Cortex of kidney (tissue), 1 donor: Measurements from ENCODE around the gene DR1.
"Not testable (repeated sequence)": the region's sequence is repeated elsewhere in the genome, so short reads cannot be mapped to it uniquely, and the experiment has no call there.

Source experiments
- DNase-seq: peaks from one replicate; lab custom pipeline; 2025; lab: John Stamatoyannopoulos, UW

Gene DR1

GRCh38 chr1:93386268-93386667, 40.6 kb downstream of the DR1 start:
- DNase-seq, result not testable (repeated sequence)

DNA sequence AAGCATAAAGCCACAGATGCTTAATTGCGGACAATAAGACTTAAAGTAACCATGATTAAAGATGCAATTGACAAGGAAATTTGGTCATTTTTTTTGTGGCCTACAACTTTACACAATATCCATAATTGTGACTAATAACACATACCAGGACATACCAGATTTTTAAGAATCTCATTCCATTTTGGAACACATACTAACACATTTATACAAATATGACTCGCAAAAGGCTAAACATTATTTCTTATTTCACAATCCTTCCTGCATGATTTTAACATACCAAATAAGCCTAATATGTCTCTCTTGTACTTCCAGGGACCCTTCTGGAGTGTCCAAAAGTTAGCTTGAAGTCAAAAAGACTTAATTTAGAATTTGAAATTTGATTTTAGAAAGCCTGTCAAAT, 48.8 kb downstream of the DR1 start:
- no peak for DNase-seq

DNA sequence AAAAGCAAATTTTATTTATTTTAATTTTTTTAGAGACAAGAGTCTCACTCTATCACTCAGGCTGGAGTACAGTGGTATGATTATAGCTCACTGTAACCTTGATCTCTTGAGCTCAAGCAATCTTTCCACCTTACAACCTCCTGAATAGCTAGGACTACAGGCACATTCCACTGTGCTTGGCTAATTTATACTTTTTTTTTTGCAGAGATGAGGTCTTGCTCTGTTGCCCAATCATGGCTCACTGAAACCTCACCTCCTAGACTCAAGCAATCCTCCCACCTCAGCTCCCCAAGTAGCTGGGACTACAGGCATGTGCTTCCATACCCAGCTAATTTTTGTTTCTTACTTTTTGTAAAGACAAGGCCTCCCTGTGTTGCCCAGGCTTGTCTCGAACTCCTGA, 49.5 kb downstream of the DR1 start:
- no peak for DNase-seq

DNA sequence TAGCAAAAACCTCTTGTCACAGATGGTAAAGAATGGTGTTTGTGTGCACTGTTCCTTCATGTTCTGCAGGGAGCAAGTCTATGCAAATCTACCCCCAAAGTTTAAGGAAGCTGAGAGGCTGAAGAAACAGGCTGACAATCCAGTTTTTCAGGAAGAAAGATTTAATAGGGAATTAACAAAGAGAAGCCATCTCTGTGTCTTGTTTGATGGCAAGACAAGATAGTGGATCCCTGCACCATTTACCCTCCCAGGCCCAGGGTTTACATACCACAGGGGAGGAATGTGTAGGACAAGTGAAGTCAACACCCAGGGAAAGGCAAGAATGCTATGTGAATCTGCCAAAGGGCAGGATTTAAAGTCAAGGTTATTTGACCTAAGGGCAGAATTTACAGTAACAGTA, 54.1 kb downstream of the DR1 start:
- no peak for DNase-seq

DNA sequence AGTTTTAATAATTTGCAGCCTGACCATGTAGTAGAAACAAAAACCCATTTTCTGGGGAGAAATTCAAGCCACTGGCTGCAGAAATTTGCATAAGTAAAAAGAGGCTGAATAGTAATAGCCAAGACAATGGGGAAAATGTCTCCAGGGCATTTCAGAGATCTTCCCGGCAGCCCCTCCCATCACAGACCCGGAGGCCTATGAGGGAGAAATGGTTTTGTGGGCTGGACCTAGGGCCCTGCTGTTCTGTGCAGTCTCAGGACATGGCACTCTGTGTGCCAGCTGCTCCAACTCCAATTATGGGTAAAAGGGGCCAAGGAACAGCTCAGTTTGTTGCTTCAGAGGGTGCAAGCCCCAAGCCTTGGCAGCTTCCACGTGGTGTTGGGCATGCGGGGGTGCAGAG, 62.5 kb downstream of the DR1 start:
- DNase-seq, result no peak

- no peak for DNase-seq
Measured at GRCh38 chr1:93411000-93411399, 65.3 kb downstream of the DR1 start.

GRCh38 chr1:93414749-93415148, 69.0 kb downstream of the DR1 start:
- DNase-seq, result no peak

DNA sequence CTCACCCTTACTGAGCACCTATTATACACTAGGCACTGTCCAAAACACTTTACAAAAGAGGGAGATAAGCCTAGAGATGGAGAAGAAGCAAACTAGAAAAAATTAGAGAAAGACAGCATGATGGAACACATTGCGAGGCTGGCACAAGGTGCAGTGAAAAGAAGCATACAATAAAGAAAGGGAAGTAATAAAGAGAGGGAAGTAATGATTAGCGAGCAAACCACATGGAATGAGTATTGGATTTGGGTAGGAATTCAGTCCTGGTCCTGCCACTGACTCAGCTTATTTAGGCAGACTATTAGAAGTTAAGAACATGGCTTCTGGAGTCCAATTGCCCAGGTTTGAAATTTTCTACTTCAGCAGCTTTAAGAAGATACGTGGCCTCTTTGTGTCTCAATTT, 69.6 kb downstream of the DR1 start:
- no peak for DNase-seq

DNA sequence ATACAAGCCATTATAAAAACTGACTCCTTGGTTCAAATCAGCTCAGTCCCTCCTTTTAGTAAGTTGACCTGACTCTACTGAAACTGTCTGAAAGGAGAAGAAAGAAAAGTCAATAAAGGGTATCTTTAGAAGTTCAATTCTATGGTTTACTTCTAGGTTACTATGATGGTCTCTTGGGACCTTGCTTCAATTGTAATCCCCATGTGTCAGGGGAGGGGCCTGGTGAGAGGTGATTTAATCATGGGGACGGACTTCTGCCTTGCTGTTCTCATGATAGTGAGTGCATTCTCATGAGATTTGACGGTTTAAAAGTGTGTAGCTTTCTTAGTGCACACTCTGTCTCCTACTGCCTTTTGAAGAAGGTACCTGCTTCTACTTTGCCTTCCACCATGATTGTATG, 70.5 kb downstream of the DR1 start:
- DNase-seq, result no peak
